HG02759 (cell line): Measurements from ENCODE around the gene C11orf71.

Source experiments
- ATAC-seq: cut with Tn5 transposase; IDR thresholded peaks from one replicate; pipeline ENCODE4 v1.9.1; 2021; ENCODE audit warnings: mild to moderate bottlenecking, moderate library complexity; ENCODE audit not compliant: unreplicated experiment

C11orf71 gene, protein sequence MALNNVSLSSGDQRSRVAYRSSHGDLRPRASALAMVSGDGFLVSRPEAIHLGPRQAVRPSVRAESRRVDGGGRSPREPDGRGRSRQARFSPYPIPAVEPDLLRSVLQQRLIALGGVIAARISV

DNA sequence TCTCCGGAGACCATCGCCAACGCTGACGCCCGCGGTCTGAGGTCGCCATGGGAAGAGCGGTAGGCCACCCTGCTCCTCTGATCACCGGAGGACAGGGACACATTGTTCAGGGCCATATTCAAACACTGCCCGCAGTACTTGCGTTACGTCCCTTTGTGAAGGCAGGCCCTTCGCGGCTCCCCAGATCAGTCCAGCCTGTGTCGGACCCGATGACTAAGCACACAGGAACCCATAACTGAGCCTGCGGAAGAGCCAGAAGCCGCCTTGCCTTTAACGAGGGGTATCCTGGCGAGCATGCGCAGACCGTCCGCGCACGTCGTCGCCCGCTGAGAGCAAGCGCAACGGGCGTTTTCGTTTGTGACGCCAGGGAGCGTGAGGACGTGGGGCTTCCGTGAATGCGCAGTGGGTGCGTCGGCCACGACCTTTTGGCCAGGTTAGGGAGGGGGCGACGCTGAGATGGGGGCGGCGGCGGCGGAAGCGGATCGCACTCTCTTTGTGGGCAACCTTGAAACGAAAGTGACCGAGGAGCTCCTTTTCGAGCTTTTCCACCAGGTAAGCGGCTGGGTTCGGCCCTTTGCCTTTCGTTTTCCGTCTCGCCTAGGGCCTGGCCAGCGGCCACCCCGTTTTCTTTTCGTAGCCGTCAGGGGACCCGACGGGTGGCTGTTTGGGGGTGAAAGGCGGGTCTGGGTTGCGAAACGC lies at the start of gene C11orf71, which contains the start of gene RBM7:
TSS of gene C11orf71 (minus strand) at position 296 of the 699 bp plus-strand sequence. CDS start at position 116, 180 bp downstream.
TSS of gene RBM7 (plus strand) at position 451 of the 699 bp plus-strand sequence. CDS start at position 457, 6 bp downstream.
- peak; percentile 95 for ATAC-seq

DNA sequence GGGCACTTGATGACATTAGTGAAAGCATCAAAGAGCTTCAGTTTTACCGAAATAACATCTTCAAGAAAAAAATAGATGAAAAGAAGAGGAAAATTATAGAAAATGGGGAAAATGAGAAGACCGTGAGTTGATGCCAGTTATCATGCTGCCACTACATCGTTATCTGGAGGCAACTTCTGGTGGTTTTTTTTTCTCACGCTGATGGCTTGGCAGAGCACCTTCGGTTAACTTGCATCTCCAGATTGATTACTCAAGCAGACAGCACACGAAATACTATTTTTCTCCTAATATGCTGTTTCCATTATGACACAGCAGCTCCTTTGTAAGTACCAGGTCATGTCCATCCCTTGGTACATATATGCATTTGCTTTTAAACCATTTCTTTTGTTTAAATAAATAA lies 49.5 kb upstream of the C11orf71 start:
- no peak for ATAC-seq

DNA sequence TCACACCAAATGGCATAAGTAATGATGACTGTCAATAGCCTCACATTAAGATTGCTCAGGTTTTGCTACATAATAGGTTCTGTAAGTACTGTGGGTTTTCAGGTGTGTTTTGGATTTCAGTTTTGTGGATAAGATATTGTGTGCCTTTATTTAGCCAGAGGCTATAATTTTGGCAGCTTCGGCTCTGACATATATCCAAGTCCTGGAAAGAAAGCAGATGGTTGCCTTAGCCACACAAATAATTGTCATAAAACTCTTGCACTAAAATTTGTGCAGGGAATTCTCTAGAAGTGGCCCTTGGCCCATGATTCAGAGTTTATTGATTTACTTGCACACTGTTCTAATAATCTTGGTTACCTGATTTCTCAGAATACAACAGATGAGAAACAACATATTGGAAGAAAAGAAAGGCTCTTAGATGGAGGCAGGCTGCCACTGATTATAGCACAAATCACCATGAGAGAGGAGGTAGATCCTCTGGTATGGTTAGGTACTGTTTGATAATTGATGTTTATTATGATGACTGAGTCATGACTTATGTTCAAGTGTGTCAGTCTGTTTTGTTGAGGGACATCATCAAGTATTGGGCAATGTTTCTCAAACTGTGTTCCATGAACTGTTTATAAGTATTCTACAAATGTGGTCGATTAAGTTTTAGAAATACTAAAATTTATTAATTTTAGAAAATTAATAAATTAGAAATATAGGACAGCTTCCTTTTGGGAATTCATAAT lies 48.6 kb upstream of the C11orf71 start:
- no peak for ATAC-seq

DNA sequence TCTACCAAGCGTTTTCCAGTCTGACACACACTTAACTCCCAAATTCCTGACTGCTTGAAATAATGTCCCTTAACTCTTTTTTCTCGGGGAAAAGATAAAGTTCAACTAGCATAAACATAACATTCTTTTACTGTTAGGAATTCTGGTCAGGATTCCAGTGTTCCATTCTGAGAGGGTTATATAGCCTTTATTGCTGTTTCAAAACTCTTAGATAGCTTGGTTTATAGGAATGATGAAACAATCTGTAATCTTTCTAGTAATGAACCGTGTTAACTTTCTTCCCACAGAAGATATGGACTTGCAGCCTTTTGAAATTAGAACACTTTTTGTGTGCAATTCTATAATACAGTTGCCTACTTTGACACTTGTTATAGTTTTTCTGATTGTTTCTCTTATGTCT lies 47.6 kb upstream of the C11orf71 start:
- ATAC-seq: no peak

DNA sequence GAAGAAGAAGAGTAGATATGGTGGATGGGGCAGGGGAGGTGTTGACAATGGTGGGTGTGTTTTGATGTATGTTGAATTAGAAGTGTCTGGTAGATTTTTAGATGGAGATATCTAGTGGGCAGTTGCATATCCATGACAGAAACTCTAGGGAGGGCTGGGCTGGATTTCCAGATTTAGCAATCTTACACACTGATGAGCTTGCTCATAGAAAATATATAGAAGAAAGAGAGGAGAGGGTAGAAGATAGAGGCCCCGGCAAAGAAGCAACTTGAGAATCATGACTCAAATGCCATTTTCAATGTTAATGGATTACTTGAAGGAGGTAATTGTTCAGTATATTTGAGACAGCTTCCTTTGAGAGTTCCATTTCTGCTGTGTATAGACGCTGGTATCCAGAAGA lies 47.1 kb upstream of the C11orf71 start:
- no peak for ATAC-seq

DNA sequence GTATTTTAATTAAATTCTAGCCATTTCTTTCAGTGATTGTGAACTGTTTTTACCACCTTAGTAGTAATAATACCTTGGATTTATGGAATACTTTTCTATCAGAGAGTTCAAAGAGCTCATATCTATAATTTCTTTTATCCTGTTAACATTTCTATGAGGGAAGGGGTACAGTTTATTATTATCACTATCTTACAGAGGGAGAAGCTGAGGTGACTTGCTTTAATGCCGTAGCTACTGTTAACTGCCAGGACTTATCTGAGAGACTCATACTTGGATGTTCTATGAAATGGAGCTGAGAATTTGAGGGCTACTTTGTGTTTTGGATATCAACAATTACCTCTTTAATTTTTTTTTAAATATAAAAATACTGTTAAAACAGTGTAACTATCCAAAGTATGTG lies 42.2 kb upstream of the C11orf71 start:
- no peak for ATAC-seq

DNA sequence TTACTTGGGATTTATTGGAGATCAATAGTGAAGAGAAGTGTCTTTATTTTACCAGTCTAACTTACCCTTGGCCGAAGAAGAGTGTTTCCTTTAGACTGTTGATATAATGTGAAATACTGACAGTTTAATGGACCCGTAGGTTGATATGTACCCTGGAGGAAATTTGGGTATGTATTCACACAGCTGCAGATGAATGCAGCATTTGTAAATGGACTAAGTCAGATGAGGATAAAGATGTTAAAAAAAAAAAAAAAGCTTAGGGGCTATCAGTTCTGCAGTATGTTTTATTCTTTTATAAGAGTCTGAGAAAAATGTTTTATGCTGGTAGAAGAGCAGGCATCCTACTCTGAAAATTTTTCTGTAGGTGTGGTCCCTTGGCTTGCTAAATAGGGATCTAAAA lies 41.6 kb upstream of the C11orf71 start:
- ATAC-seq: no peak

DNA sequence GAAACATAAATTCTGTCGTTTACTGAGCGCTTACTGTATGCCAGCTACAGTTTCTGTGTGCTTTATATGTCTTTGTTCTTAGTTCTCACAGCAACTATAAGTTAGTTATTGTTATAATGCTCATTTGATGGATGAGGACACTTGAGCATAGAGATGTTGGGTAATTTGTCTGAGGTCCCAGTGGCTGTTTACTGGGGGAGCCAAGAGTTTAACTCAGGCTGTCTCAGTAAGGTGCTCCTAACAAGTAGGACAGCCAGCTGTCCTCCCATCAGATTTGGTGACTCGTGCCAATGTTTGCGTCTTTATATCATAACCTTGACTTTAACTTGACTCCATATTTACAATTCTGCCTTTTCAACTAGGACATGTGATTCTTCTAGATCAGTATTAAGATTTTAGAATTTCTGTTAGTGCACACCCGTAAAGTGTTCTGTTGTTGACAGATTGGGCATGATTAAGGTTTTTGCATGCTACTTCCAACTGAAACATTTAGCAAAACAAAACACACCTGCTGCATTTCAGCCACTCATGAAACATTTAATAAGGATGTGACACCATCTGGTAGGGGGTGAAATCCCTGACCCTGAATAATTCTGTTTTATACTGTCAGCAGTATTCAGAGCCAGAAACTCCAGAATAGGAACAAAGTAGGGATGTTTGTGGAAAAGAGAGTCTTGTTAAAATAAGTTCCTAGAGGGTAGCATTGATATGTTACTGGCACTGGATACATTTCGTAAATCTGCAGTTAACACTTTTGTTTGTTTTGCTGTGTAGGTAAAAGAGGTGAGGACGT lies 40.9 kb upstream of the C11orf71 start:
- no peak for ATAC-seq

DNA sequence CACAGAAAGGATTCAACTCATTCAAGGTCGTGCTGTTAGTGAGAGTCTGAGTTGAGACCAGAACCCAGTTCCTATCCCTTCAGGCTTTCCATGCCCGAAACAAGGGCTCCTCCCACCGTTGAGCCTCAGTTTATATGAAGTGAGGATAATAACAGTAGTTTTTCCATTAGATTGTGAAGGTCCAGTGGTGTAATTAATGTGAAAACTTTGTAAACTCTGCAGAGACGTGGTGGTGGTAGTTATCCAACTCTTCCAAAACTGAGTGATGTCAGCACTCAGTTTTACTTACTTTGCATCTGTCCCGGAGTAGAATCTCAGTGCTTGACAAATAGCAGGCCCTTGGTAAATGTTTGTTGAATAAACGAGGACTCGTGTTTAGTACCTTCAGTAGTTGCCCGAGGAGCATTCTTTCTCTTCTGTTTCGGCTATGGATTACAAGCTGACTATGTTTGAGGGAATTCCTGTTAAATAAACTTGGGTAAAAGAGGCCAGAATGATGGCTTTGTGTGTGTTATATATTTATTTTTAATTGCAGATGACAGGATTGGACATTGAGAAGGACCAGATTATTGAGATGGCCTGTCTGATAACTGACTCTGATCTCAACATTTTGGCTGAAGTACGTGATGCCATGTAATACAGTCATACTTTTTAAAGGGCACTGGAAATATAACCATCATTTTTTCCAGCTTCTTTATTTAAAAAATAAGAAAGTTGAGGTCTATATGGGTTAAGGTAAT lies 40.0 kb upstream of the C11orf71 start:
- no peak for ATAC-seq

DNA sequence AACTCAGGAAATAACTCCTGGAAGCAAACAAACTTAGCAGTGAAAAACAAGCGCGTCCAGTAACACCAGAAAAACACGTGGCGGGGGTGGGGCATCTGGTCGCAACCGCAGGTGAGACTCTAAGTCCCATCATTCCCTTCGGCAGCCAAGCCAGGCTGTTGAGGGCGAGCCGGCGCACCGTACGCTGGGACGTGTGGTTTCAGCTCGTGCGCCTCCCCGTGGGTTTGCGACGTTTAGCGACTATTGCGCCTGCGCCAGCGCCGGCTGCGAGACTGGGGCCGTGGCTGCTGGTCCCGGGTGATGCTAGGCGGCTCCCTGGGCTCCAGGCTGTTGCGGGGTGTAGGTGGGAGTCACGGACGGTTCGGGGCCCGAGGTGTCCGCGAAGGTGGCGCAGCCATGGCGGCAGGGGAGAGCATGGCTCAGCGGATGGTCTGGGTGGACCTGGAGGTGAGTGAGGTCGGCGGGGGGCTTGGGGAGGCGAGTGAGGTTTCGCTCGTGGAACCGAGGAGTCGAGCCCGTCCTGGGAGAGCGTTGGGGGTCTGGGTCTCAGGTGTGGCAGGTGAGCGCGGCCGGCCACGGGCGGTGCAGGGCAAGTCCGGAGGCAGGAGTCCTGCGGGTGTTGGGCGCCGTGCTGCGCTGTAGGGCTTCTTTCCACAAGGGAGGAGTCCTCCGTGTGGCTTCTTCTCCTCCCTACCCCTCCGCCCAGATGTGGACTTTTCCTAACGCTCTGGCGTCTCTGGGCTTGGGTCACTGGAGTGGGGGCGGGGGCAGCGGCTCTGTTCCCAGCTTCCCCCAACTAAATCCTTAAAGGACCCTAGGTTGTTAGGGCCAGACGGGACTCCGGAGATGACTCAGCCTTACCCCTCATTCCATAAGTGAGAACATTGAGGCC lies 39.2 kb upstream of the C11orf71 start, which contains the start of gene REXO2:
TSS of gene REXO2 (plus strand) at position 239 of the 892 bp plus-strand sequence. CDS start at position 301, 62 bp downstream.
- peak; percentile 100 for ATAC-seq

DNA sequence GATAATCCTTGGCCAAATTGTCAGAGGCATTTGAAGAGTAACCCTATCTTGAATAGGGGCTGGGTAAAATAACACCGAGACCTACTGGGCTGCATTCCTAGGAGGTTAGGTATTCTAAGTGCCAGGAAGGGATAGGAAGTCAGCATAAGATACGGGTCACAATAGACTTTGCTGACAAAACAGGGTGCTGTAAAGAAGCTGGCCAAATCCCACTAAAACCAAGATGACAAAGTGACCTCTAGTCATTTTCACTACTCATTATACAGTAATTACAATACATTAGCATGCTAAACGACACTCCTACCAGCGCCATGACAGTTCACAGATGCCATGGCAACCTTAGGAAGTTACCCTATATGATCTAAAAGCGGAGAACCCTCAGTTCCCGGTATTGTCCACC lies 38.0 kb upstream of the C11orf71 start:
- no peak for ATAC-seq

DNA sequence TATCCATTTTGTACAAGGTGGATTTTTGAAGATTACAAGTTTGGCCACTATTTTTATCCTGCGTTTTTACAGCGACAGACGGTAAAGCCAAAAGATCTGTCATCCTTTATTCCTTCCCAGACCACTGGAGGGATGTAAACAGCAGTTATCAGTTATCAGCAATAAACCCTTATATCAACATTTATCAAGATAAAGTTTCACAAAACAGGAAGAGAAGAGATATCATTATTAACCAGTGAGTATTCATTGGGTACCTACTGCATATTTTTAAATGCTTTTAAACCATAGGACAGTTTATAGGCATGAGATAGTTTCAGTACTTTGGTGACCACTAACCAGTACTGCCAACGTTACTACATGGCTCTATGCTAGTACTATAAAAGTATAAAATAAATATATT lies 33.1 kb upstream of the C11orf71 start:
- no peak for ATAC-seq

DNA sequence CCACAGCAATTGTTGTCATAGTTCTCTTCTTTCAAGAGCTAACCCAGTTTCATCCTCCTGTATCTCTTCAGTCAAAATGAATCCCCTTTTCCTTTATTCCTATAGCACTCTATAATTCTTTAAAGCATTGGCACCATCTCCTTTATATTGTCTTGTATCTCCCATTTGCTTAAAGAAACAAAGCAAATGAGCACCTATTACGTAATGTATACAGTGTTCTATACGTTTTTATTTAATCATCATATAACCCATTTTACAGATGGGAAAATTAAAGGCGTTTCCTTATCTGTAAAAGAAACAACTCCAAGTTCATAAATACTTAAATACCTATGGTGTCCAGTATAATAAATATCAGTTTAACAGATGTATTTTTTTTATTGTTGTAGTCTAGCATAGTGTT lies 32.6 kb upstream of the C11orf71 start:
- no peak for ATAC-seq

DNA sequence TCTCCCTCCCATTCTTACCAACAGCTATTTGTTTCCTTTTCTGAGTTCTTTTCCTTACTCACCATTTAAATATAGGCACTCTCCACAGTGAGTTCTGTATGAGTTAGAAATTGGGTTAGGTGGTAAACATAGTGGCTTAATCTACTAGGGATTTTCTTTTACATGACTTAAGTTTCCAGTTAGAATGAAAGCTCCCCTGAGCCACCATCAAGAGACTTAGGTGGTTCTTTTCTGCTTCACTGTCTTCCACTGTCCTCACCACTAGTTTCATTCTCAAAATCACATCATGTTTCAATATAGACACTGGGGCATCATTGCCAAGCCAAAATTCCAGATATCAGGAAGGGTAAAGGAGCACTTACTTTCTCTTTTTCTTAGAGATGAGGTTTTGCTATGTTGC lies 30.0 kb upstream of the C11orf71 start:
- no peak for ATAC-seq

DNA sequence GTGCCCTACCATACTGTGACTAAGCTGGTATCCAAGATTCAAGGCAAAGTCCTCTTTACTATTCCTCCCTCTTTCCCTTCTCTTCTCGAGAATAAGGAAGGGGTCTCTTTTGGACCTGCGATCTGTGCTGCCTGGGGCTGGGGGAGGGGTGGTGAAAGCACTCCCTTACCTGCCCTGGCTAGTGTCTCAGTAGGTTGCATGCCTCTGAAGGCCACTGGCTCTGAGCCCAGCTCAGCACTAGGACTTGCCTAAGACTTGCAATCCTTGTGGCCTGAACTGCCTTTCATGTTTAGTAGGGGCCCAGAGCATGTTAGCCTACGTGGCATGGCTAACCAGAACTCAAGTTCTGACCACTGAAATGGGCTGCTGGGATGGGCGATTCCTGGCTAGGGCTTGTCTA lies 26.0 kb upstream of the C11orf71 start:
- ATAC-seq: no peak

DNA sequence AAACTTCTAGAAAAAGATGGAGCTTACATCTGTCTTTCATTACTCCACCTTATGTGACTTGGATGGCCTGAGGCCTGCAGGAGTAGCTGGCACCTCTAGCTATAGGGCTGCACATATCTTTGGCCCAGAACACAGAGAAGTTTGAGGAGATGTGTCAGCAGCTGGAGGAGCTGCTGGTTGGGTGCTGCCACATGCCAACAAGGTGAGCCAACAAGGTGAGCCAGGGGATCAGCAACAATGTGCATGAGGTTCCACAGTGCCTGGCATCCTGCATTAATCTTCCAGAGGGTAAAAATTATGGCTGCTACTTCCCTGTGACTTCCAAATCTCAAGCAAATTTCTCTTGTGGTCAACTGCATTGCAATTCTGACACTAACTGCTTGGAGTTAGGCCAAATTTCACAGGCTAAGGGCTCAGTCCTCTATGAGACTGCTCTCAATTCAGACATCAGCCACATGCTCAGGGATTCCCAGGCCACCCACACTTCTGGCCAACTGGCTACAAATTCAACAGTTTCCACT lies 16.2 kb upstream of the C11orf71 start:
- no peak for ATAC-seq

DNA sequence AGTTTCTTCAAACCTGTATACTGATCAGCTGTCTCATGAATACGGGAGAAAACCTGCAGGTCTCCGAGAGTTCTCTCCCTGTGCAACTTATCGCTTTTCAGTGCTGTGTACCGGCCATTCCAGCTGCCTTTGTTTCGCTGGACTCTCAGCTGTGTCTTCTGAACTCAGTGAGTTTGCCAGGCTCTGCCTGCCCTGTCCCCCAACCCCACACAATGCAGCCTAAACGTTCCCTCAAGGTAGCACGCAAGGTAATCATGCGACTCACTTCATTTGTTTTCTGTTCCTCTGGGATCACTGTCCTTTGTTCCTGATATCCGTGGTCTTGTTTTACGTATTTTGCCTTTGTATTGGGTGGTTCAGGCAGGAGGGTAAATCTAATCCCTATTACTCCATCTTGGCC lies 13.6 kb upstream of the C11orf71 start:
- ATAC-seq: no peak

DNA sequence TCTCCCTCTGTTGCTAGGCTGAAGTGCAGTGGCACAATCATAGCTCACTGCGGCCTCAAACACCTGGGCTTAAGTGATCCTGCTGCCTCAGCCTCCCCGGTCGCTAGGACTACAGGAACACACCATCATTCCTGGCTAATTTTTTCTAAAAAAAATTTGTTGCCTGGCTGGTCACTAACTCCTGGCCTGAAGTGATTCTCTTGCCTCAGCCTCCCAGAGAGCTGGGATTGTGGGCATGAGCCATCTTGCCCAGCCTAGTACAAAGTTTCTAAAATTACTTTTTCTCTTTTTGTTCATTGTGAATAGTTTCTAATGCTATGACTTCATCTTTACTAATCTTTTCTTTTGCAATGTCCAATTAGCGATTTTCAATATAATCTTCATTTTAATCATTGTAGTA lies 12.6 kb upstream of the C11orf71 start:
- no peak for ATAC-seq

DNA sequence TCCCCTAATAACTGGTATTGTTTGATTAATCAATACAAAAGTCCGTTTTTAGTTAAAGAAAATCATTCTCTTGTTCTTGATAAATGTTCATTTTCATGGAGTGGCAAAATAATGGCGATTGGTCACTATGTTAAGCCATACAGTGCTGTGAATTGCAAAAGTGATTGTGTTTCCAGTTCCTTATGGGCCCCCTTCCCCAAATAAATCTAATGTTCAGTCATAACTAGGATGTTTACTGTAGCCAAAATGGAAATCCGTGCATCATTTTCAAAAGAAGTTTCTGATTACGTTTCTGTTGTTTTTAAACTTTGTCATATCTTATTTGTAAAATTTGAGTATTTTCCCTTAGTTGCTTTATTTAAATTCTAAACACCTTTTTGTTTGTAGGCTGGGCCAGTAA lies 1.0 kb upstream of the C11orf71 start:
- no peak for ATAC-seq
